ENCODE results near the gene DYNC1I2. TPM values are rescaled to one million over a fixed set of nuclear protein-coding genes. Genes with fewer than 3 reads are reported as not detected.
"Not testable (repeated sequence)": the region's sequence is repeated elsewhere in the genome, so short reads cannot be mapped to it uniquely, and the experiment has no call there.

The DYNC1I2 gene
- total RNA-seq, 1 experiment from 2014 or later = 140 TPM

DNA sequence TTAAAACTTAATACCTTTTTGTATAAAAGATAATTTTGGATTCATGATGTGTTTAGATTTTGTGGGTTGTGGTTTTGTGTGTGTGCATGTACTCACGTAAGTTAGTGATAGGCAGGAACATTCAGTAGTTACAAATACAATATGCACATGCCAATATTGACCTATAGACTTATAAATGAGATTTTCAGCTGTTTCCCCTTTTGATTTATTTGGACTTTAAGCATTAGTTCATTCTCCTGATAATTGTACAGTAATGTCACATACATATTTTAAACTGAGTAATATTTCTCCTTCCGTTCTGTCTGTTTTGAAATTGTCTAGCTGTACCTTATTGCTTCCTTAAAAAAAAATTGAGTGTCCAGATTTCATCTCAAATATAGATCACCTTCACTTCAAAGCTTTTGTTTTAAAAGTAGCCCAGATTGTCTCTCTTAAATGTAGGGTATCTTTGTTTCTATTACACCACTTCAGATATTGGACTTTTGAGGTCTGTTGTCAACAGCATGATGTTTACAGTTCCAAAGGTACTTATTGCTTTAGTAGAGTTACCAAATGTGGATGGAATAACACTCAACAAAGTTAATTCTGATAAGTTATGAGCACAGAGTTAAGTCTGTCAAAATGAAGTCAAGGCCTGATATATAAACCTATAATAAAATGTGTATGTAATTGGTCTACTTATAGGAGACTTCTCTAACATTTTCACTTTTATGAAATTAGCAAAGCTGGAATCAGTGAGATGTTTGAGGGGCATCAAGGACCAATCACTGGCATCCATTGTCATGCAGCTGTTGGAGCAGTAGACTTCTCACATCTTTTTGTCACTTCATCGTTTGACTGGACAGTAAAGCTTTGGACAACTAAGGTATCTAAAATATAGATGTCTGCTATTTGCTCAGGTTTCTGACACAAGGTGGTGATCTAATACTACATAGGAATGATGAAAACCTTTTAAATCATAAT, 42.0 kb downstream of the DYNC1I2 start:
- no peak overlapping the region for H3K27ac ChIP-seq
- no peaks in the 10 kb centered on the region for H3K9me3 ChIP-seq (replicated peaks)
- no peaks in the 10 kb centered on the region for H3K27me3 ChIP-seq (replicated peaks)
- H3K36me3 ChIP-seq = peaks cover 85% of the 10 kb centered on the region
- H3K4me1 ChIP-seq (replicated peaks) = peaks cover 2% of the 10 kb centered on the region
- DNase-seq (ENCODE audit: low read depth in 1 of 2, low spot score in 2 of 2) = no peak
- H3K4me3 ChIP-seq = no peak overlapping the region

DNA sequence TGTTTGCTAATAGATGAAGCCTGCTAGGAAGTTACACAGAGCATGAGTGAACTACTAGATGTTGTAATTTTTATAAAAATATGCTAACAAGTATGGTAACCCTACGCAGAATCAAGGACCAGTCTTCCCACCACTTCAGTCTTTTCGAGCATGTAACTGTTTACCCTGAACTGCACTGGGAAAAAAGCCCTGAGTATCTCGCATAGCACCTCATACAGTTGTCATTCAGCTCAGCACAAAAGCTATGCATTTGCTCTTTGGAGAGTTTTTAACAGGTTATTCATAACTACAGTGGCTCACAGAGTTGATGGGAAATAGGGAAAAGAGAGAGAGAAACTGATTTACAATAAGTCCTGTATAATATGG, 42.7 kb downstream of the DYNC1I2 start:
- Histone ChIP-seq H3K9me3 (replicated peaks) (no peaks in the 10 kb centered on the region), H3K36me3 (peaks cover 88% of the 10 kb centered on the region), H3K27ac (no peak overlapping the region), H3K4me1 (replicated peaks) (no peaks in the 10 kb centered on the region), H3K27me3 (replicated peaks) (no peaks in the 10 kb centered on the region), H3K4me3 (no peak overlapping the region)
- DNase-seq (ENCODE audit: low read depth in 1 of 2, low spot score in 2 of 2) = no peak

DNA sequence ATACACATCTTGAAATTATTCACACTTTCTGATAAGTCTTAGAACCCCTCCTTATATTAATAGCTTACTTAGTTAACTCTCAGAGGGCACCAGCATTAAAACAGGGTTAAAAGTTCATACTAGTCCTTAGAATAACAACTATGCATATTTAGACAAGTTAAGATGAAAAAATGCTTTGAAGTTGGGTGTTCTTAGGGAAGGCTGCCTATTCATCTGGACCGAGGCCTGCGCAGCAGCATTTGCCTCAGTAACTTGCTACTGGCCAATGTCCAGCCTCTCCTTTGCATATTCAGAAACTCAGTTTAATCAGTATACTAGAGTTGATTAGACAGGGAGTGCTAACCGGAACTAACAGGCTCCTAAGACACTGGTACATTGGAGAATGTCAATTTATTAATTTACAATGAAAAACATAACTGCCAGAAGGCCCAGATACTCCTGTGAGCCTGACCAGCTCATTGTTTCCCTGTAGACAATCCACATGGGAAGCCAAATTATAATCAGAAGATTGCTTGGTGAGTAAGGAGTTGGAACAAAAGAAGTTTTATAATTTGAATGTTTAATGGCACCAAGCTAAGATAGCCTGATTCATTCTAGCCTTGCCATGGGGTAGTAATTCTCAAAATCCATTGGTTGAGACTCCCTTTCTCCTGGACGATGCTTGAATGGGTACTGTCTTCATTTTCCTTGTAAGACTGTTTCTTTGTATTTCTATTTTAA, 48.9 kb downstream of the DYNC1I2 start:
- H3K27ac ChIP-seq = no peak overlapping the region
- H3K4me1 ChIP-seq (replicated peaks) = no peaks in the 10 kb centered on the region
- peaks cover 77% of the 10 kb centered on the region for H3K36me3 ChIP-seq
- no peak for DNase-seq (ENCODE audit: low read depth in 1 of 2, low spot score in 2 of 2)
- H3K9me3 ChIP-seq (replicated peaks) = no peaks in the 10 kb centered on the region
- no peaks in the 10 kb centered on the region for H3K27me3 ChIP-seq (replicated peaks)
- no peak overlapping the region for H3K4me3 ChIP-seq

GRCh38 chr2:171741189-171741588, 53.9 kb downstream of the DYNC1I2 start:
- H3K4me1 ChIP-seq (replicated peaks) = no peaks in the 10 kb centered on the region
- no peak overlapping the region for H3K27ac ChIP-seq
- peaks cover 84% of the 10 kb centered on the region for H3K36me3 ChIP-seq
- no peak for DNase-seq (ENCODE audit: low read depth in 1 of 2, low spot score in 2 of 2)
- no peak overlapping the region for H3K4me3 ChIP-seq
- no peaks in the 10 kb centered on the region for H3K27me3 ChIP-seq (replicated peaks)
- no peaks in the 10 kb centered on the region for H3K9me3 ChIP-seq (replicated peaks)

DNA sequence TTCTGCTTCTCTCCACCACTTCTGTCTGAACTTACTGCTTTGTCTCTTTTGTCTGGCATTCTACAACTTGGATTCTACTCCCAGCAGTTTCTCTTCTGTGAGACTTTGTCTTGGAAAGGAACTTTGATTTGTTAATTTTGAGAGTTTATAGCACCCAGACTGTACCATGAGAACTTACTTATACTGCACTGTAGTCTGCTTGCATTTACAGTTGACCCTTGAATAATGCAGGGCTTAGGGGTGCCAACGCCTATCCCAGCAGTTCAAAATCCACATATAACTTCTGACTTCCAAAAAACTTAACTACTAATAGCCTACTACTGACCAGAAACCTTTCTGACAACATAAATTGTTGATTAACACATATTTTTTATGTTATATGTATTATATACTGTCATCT, 55.5 kb downstream of the DYNC1I2 start:
- Histone ChIP-seq H3K36me3 (peaks cover 82% of the 10 kb centered on the region), H3K4me3 (no peak overlapping the region), H3K27ac (no peak overlapping the region), H3K9me3 (replicated peaks) (no peaks in the 10 kb centered on the region), H3K4me1 (replicated peaks) (no peaks in the 10 kb centered on the region), H3K27me3 (replicated peaks) (no peaks in the 10 kb centered on the region)
- DNase-seq (ENCODE audit: low read depth in 1 of 2, low spot score in 2 of 2) = no peak

- Histone ChIP-seq H3K4me1 (replicated peaks) (no peaks in the 10 kb centered on the region), H3K9me3 (replicated peaks) (no peaks in the 10 kb centered on the region), H3K36me3 (peaks cover 87% of the 10 kb centered on the region), H3K27me3 (replicated peaks) (no peaks in the 10 kb centered on the region), H3K4me3 (no peak overlapping the region), H3K27ac (no peak overlapping the region)
- no peak for DNase-seq (ENCODE audit: low read depth in 1 of 2, low spot score in 2 of 2)
Measured at GRCh38 chr2:171745141-171745540, 57.9 kb downstream of the DYNC1I2 start.

DNA sequence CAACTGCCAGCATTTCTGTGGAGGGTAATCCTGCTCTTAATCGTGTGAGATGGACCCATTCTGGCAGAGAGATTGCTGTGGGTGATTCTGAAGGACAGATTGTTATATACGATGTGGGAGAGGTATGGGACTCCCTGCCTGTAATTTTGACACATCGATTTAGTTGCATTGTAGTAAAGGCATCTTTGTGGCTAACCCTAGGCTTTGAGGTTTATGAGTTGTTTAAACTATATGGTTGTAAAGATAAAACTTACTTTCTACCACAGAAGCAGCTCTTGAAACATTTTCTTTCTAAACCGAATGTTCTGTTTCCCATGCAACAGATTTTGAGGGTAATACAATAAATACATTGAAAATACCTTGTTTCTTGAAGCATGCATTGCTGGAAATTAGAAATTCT, 58.5 kb downstream of the DYNC1I2 start:
- Histone ChIP-seq H3K4me3 (no peak overlapping the region), H3K4me1 (replicated peaks) (no peaks in the 10 kb centered on the region), H3K27ac (no peak overlapping the region), H3K27me3 (replicated peaks) (no peaks in the 10 kb centered on the region), H3K9me3 (replicated peaks) (no peaks in the 10 kb centered on the region), H3K36me3 (peaks cover 90% of the 10 kb centered on the region)
- no peak for DNase-seq (ENCODE audit: low read depth in 1 of 2, low spot score in 2 of 2)

DNA sequence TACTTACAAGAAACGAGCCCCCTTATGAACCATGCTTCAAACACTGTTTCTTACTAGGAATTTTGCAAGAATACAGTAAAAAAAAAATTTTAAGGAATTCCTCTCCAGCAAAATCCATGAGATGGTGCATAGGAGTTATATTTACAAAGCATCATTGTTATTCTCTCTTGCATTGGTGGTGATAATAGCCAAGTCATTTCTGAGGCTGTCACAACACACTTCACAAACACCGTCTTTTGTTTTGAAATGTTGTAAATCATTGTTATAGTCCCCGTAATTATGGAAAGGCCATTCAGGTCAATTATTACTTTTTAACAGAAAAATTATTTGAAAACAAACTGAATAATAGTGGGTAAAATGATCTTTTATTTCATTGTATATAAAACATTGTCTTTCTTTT, 60.1 kb downstream of the DYNC1I2 start:
- Histone ChIP-seq H3K4me1 (replicated peaks) (no peaks in the 10 kb centered on the region), H3K27ac (no peak overlapping the region), H3K9me3 (replicated peaks) (no peaks in the 10 kb centered on the region), H3K27me3 (replicated peaks) (no peaks in the 10 kb centered on the region), H3K36me3 (peaks cover 90% of the 10 kb centered on the region), H3K4me3 (no peak overlapping the region)
- DNase-seq (ENCODE audit: low read depth in 1 of 2, low spot score in 2 of 2) = no peak

DNA sequence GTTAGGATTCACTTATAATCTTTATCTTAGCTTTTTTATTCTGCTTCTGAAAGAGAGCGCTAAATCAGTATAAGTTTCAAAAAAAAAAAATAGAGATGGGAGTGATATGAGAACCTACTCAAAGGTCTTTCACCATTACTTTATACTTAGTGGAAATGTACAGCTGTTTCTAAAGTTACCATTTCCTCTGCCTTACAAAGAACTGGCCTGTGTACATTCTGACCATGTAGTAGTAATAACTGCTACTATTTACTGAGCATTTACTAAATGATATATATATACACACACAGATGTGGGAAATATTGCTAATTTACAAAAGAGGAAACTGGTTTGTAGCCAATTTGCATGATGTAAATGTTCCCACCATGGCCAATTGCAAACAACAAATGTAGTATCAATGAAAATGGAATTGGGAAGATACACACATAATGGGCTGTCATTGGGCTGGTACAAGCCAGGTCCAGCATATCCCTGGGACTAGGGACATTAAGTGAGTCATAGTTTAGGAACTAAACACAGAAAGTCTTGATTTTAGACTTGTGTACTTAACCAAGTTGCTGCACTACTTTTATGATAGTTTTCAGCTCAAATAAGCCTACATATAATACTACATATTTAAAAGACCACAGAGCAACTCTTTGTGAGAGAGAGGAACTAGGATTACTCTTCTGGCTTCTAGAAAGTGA, 67.1 kb downstream of the DYNC1I2 start:
- Histone ChIP-seq H3K36me3 (peaks cover 62% of the 10 kb centered on the region), H3K27ac (no peak overlapping the region), H3K9me3 (replicated peaks) (no peaks in the 10 kb centered on the region), H3K4me1 (replicated peaks) (no peaks in the 10 kb centered on the region), H3K27me3 (replicated peaks) (no peaks in the 10 kb centered on the region), H3K4me3 (no peak overlapping the region)
- no peak for DNase-seq (ENCODE audit: low read depth in 1 of 2, low spot score in 2 of 2)

DNA sequence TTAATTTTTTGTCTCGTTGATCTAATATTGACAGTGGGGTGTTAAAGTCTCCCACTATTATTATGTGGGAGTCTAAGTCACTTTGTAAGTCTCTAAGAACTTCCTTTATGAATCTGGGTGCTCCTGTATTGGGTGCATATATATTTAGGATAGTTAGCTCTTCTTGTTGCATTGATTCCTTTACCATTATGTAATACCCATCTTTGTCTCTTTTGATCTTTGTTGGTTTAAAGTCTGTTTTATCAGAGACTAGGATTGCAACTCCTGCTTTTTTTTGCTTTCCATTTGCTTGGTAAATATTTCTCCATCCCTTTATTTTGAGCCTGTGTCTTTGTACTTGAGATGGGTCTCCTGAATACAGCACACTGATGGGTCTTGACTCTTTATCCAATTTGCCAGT, 71.5 kb downstream of the DYNC1I2 start:
- H3K27ac ChIP-seq; H3K4me1 ChIP-seq (replicated peaks); H3K27me3 ChIP-seq (replicated peaks); H3K9me3 ChIP-seq (replicated peaks); DNase-seq (ENCODE audit: low read depth in 1 of 2, low spot score in 2 of 2); H3K4me3 ChIP-seq: not testable (repeated sequence)
- peaks cover 37% of the 10 kb centered on the region for H3K36me3 ChIP-seq

GRCh38 chr2:171761176-171761575, 73.9 kb downstream of the DYNC1I2 start:
- H3K4me3 ChIP-seq; H3K9me3 ChIP-seq (replicated peaks); H3K27me3 ChIP-seq (replicated peaks); H3K4me1 ChIP-seq (replicated peaks); H3K27ac ChIP-seq; DNase-seq (ENCODE audit: low read depth in 1 of 2, low spot score in 2 of 2): not testable (repeated sequence)
- peaks cover 17% of the 10 kb centered on the region for H3K36me3 ChIP-seq

- peaks cover 16% of the 10 kb centered on the region for H3K36me3 ChIP-seq
- H3K4me3 ChIP-seq = no peak overlapping the region
- H3K27ac ChIP-seq = no peak overlapping the region
- 0 out of 2 replicates have a peak, but pooled peaks cover 3% of the 10 kb centered on the region for H3K4me1 ChIP-seq (replicated peaks)
- no peaks in the 10 kb centered on the region for H3K9me3 ChIP-seq (replicated peaks)
- DNase-seq (ENCODE audit: low read depth in 1 of 2, low spot score in 2 of 2) = no peak
- H3K27me3 ChIP-seq (replicated peaks) = no peaks in the 10 kb centered on the region
Measured at GRCh38 chr2:171762879-171763573, 75.8 kb downstream of the DYNC1I2 start.

GRCh38 chr2:171763602-171764001, 76.3 kb downstream of the DYNC1I2 start:
- Histone ChIP-seq H3K27me3 (replicated peaks) (no peaks in the 10 kb centered on the region), H3K4me3 (no peak overlapping the region), H3K27ac (no peak overlapping the region), H3K4me1 (replicated peaks) (0 out of 2 replicates have a peak, but pooled peaks cover 3% of the 10 kb centered on the region), H3K9me3 (replicated peaks) (no peaks in the 10 kb centered on the region), H3K36me3 (peaks cover 16% of the 10 kb centered on the region)
- DNase-seq (ENCODE audit: low read depth in 1 of 2, low spot score in 2 of 2) = no peak
